ENCODE data around the gene MEG3. TPM values are rescaled to one million over a fixed set of nuclear protein-coding genes. Genes with fewer than 3 reads are reported as not detected.
"Not testable (repeated sequence)": the region's sequence is repeated elsewhere in the genome, so short reads cannot be mapped to it uniquely, and the experiment has no call there.

MEG3 gene
- total RNA-seq, 5 donors from 2014 or later (not counting 1 experiment from before 2014, with no cell fraction given), result 2.3 to 3.4 (median 2.4) TPM; not detected in 2

DNA sequence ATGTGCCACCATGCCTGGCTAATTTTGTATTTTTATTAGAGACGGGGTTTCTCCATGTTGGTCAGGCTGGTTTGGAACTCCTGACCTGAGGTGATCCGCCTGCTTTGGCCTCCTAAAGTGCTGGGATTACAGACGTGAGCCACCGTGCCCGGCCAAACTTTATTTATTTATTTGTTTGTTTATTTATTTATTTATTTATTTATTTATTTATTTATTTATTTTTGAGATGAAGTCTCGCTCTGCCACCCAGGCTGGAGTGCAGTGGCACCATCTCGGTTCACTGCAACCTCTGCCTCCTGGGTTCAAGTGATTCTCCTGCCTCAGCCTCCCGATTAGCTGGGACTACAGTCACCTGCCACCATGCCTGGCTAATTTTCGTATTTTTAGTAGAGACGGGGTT, 7.0 kb upstream of the MEG3 start:
- H3K4me3 ChIP-seq (ENCODE audit: control insufficient read depth in 1 of 2, extremely low read depth in 1 of 2, low read length in 1 of 2); H3K4me1 Mint-ChIP-seq; H3K4me1 ChIP-seq (ENCODE audit: control insufficient read depth in 1 of 2, extremely low read depth in 1 of 2, insufficient read depth in 2 of 2, low read length in 2 of 2); H3K36me3 ChIP-seq (ENCODE audit: control insufficient read depth in 2 of 2, extremely low read depth in 1 of 2, insufficient read depth in 1 of 2, low read length in 1 of 2); H3K4me3 Mint-ChIP-seq; DNase-seq; H3K9me3 ChIP-seq; CTCF ChIA-PET; H3K27ac ChIP-seq (ENCODE audit: low read length); POLR2A ChIA-PET; H3K27ac Mint-ChIP-seq; ATAC-seq (replicated peaks in 1 of 4); H3K9me3 Mint-ChIP-seq; H3K36me3 Mint-ChIP-seq: not testable (repeated sequence)
- 78% methylated on average over 4 of the region's 10 CpGs for WGBS (ENCODE audit: insufficient coverage)
- peaks cover 0 to 48% of the 10 kb centered on the region in 2 experiments for H3K27me3 ChIP-seq (replicated peaks in 1 of 2; ENCODE audit: control insufficient read depth in 2 of 2, extremely low read depth in 1 of 2, insufficient read depth in 2 of 2, low read length in 1 of 2)
- H3K27me3 Mint-ChIP-seq, result peaks cover 23 to 28% of the 10 kb centered on the region in 2 donors

DNA sequence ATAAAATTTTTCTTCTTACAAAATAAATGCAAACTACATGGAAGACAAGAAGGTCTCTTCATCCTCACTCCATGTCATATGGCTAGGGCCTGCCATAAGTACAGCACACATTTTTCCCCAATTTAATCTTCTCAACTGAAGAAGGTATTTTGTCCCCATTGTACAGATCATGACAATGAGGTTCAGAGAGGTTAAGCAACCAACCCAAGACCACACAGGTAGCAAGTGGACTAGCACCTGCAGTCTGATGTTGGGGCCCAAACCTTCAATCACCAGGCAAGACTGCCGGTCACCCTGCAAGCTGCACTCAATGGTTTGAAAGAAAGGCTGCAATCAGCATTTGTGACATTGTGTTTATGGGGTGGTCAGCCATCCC, 6.5 kb upstream of the MEG3 start:
- 100% methylated on average over 1 of the region's 1 CpG for WGBS (ENCODE audit: insufficient coverage)
- Mint-ChIP-seq H3K36me3 (no peaks in the 10 kb centered on the region), H3K4me3 (no peak overlapping the region), H3K4me1 (peaks cover 0 to under 1% (median 0%) of the 10 kb centered on the region in 3 donors), H3K9me3 (no peaks in the 10 kb centered on the region), H3K27me3 (peaks cover 19 to 29% of the 10 kb centered on the region in 2 donors), H3K27ac (no peak overlapping the region)
- POLR2A ChIA-PET, result no interaction called here
- peaks cover 0 to 52% of the 10 kb centered on the region in 2 experiments for H3K27me3 ChIP-seq (replicated peaks in 1 of 2; ENCODE audit: control insufficient read depth in 2 of 2, extremely low read depth in 1 of 2, insufficient read depth in 2 of 2, low read length in 1 of 2)
- H3K4me1 ChIP-seq (ENCODE audit: control insufficient read depth in 1 of 2, extremely low read depth in 1 of 2, insufficient read depth in 2 of 2, low read length in 2 of 2), result peaks cover 0 to 1% of the 10 kb centered on the region in 2 experiments
- ATAC-seq (replicated peaks in 1 of 4) (no peak), DNase-seq (no peak)
- CTCF ChIA-PET, result no interaction called here
- H3K36me3 ChIP-seq (ENCODE audit: control insufficient read depth in 2 of 2, extremely low read depth in 1 of 2, insufficient read depth in 1 of 2, low read length in 1 of 2), result no peaks in the 10 kb centered on the region
- no peak overlapping the region for H3K4me3 ChIP-seq (ENCODE audit: control insufficient read depth in 1 of 2, extremely low read depth in 1 of 2, low read length in 1 of 2)
- no peak overlapping the region for H3K27ac ChIP-seq (ENCODE audit: low read length)
- no peaks in the 10 kb centered on the region for H3K9me3 ChIP-seq

DNA sequence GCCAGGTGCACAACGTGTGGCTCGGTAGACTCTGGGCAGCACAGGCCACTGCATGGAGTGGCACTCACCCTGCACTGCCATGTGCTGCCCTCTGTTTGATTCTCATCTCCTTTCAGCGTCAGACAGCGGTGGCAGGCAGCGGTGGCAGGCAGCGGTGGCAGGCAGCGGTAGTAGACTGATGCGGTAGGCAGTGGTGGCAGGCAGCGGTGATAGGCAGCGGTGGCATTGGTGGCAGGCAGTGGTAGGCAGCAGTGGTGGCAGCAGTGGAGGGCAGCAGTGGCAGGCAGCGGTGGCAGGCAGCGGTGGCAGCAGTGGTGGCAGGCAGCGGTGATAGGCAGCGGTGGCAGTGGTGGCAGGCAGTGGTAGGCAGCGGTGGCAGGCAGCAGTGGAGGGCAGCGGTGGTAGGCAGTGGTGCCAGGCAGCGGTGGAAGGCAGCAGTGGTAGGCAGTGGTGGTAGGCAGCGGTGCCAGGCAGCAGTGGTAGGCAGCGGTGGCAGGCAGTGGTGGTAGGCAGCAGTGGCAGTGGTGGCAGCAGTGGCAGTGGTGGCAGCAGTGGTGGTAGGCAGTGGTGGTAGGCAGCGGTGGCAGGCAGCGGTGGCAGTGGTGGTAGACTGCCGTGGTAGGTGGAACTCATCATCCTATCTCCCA, 6.0 kb upstream of the MEG3 start:
- 93% methylated on average over 19 of the region's 22 CpGs for WGBS (ENCODE audit: insufficient coverage)

DNA sequence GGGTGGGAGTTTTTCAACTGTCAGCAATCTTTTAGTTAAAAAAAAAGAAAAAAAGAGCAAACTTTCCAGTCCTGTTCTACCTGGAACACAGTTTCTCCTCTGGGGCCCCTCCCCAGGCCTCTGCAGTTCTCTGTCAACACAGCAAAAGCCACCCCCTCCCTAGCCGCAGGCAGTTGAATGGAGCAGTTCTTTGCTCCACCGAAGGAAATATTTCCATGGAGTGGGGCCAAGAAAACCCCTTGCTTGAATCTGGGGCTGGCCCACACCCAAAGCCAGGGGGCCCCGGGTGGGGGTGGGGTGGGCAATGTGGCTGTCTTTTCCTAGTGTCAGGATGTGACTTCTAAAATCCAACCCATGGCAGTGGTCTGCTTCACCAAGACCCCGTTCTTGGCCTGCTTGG, 5.0 kb upstream of the MEG3 start:
- Mint-ChIP-seq H3K4me3 (no peak overlapping the region), H3K9me3 (no peaks in the 10 kb centered on the region), H3K27ac (no peak overlapping the region), H3K4me1 (peaks cover 4 to 8% (median 7%) of the 10 kb centered on the region in 3 donors), H3K36me3 (no peaks in the 10 kb centered on the region), H3K27me3 (peaks cover 23 to 30% of the 10 kb centered on the region in 2 donors)
- no peak overlapping the region for H3K27ac ChIP-seq (ENCODE audit: low read length)
- H3K4me3 ChIP-seq (ENCODE audit: control insufficient read depth in 1 of 2, extremely low read depth in 1 of 2, low read length in 1 of 2), result no peak overlapping the region
- H3K9me3 ChIP-seq, result no peaks in the 10 kb centered on the region
- ChIA-PET POLR2A (no interaction called here), CTCF (no interaction called here)
- peaks cover 0 to 53% of the 10 kb centered on the region in 2 experiments for H3K27me3 ChIP-seq (replicated peaks in 1 of 2; ENCODE audit: control insufficient read depth in 2 of 2, extremely low read depth in 1 of 2, insufficient read depth in 2 of 2, low read length in 1 of 2)
- peaks cover 0 to 2% of the 10 kb centered on the region in 2 experiments for H3K4me1 ChIP-seq (ENCODE audit: control insufficient read depth in 1 of 2, extremely low read depth in 1 of 2, insufficient read depth in 2 of 2, low read length in 2 of 2)
- 88% methylated on average over 4 of the region's 4 CpGs for WGBS (ENCODE audit: insufficient coverage)
- H3K36me3 ChIP-seq (ENCODE audit: control insufficient read depth in 2 of 2, extremely low read depth in 1 of 2, insufficient read depth in 1 of 2, low read length in 1 of 2), result no peaks in the 10 kb centered on the region
- DNase-seq (no peak), ATAC-seq (replicated peaks in 1 of 4) (no peak)

More for the DNA sequence above, 6.0 kb upstream of the MEG3 start:
- Histone ChIP-seq H3K4me3 (ENCODE audit: control insufficient read depth in 1 of 2, extremely low read depth in 1 of 2, low read length in 1 of 2) (no peak overlapping the region), H3K9me3 (no peaks in the 10 kb centered on the region), H3K27me3 (replicated peaks in 1 of 2; ENCODE audit: control insufficient read depth in 2 of 2, extremely low read depth in 1 of 2, insufficient read depth in 2 of 2, low read length in 1 of 2) (peaks cover 0 to 53% of the 10 kb centered on the region in 2 experiments), H3K27ac (ENCODE audit: low read length) (no peak overlapping the region), H3K36me3 (ENCODE audit: control insufficient read depth in 2 of 2, extremely low read depth in 1 of 2, insufficient read depth in 1 of 2, low read length in 1 of 2) (no peaks in the 10 kb centered on the region), H3K4me1 (ENCODE audit: control insufficient read depth in 1 of 2, extremely low read depth in 1 of 2, insufficient read depth in 2 of 2, low read length in 2 of 2) (peaks cover 0 to 2% of the 10 kb centered on the region in 2 experiments)
- CTCF ChIA-PET, result no interaction called here
- POLR2A ChIA-PET, result no interaction called here
- DNase-seq (no peak), ATAC-seq (replicated peaks in 1 of 4) (no peak)
- peaks cover 19 to 30% of the 10 kb centered on the region in 2 donors for H3K27me3 Mint-ChIP-seq
- H3K27ac Mint-ChIP-seq, result no peak overlapping the region
- H3K9me3 Mint-ChIP-seq, result no peaks in the 10 kb centered on the region
- H3K36me3 Mint-ChIP-seq, result no peaks in the 10 kb centered on the region
- no peak overlapping the region for H3K4me3 Mint-ChIP-seq
- peaks cover 2 to 5% (median 4%) of the 10 kb centered on the region in 3 donors for H3K4me1 Mint-ChIP-seq

DNA sequence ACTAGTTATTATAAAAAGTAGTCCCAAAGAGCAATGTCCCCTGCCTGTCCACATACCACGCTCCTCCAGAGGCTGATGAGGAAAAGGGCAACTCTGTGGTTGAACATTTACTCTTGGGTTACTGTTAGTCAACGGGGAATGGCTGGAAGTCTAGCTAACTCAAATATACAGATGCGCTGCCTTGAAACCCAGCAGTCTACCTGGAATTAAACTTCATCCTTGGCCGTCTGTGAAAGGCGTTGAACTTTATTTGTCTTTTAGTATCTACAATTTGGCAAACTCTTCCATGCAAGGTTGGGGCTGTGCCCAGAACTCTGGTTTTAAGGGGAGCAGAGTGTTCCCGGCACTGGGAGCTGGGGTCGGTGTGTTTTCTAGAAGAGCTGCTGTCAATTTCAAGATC, 3.9 kb upstream of the MEG3 start:
- H3K9me3 ChIP-seq, result no peaks in the 10 kb centered on the region
- H3K36me3 ChIP-seq (ENCODE audit: control insufficient read depth in 2 of 2, extremely low read depth in 1 of 2, insufficient read depth in 1 of 2, low read length in 1 of 2), result no peaks in the 10 kb centered on the region
- WGBS (ENCODE audit: insufficient coverage), result 94% methylated on average over 6 of the region's 7 CpGs
- DNase-seq (no peak), ATAC-seq (replicated peaks in 1 of 4) (no peak)
- no peak overlapping the region for H3K27ac ChIP-seq (ENCODE audit: low read length)
- Mint-ChIP-seq H3K4me1 (peaks cover 6 to 14% (median 8%) of the 10 kb centered on the region in 3 donors), H3K27ac (no peak overlapping the region), H3K9me3 (no peaks in the 10 kb centered on the region), H3K36me3 (no peaks in the 10 kb centered on the region), H3K27me3 (peaks cover 25 to 38% of the 10 kb centered on the region in 2 donors), H3K4me3 (no peak overlapping the region)
- H3K27me3 ChIP-seq (replicated peaks in 1 of 2; ENCODE audit: control insufficient read depth in 2 of 2, extremely low read depth in 1 of 2, insufficient read depth in 2 of 2, low read length in 1 of 2), result peaks cover 0 to 54% of the 10 kb centered on the region in 2 experiments
- POLR2A ChIA-PET, result no interaction called here
- CTCF ChIA-PET, result no interaction called here
- peaks cover 0 to 7% of the 10 kb centered on the region in 2 experiments for H3K4me1 ChIP-seq (ENCODE audit: control insufficient read depth in 1 of 2, extremely low read depth in 1 of 2, insufficient read depth in 2 of 2, low read length in 2 of 2)
- H3K4me3 ChIP-seq (ENCODE audit: control insufficient read depth in 1 of 2, extremely low read depth in 1 of 2, low read length in 1 of 2), result no peak overlapping the region

DNA sequence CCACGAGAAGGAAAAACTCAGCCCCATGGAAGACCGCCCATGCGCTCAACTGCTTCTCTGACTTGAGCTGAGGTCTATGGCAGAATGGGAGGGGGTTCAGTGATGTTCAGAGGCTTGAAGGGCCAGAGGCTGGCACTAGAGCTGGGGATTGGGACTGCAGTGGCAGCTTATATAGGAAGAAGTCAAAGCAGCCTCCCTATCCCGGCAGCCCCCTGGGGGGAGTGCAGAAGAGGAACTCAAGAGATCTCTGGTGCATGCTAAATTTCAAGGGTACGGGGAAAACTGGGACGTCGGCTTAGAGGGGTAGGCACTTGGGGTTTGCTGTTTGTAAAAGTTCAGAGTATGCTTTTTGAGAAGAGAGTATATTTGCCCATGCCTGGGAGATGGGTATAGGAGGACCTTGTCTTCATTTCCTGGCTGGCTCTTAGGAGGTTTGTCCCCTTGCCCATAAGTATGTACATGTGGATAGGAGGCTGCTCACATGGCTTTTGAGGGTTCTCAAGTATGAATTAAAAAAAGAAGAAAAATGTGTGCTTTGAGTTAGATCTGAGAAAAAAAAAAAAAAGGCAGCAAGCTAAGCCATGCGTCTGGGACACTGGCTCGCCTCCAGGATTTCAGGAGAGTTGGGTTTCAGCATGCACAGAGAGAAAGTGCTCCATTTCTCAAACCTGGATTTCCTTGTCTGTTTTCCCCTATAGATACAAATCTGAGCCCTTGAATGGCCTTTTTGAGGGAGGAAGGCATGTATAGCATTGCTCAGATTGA, 3.2 kb upstream of the MEG3 start:
- CTCF ChIA-PET, result no interaction called here
- Mint-ChIP-seq H3K27me3 (peaks cover 29 to 39% of the 10 kb centered on the region in 2 donors), H3K36me3 (no peaks in the 10 kb centered on the region), H3K9me3 (peaks cover 0 to 4% (median 0%) of the 10 kb centered on the region in 3 donors), H3K4me1 (peaks cover 6 to 14% (median 8%) of the 10 kb centered on the region in 3 donors), H3K27ac (no peak overlapping the region), H3K4me3 (no peak overlapping the region)
- peaks cover 0 to 7% of the 10 kb centered on the region in 2 experiments for H3K4me1 ChIP-seq (ENCODE audit: control insufficient read depth in 1 of 2, extremely low read depth in 1 of 2, insufficient read depth in 2 of 2, low read length in 2 of 2)
- no peaks in the 10 kb centered on the region for H3K9me3 ChIP-seq
- H3K4me3 ChIP-seq (ENCODE audit: control insufficient read depth in 1 of 2, extremely low read depth in 1 of 2, low read length in 1 of 2), result no peak overlapping the region
- peaks cover 0 to 54% of the 10 kb centered on the region in 2 experiments for H3K27me3 ChIP-seq (replicated peaks in 1 of 2; ENCODE audit: control insufficient read depth in 2 of 2, extremely low read depth in 1 of 2, insufficient read depth in 2 of 2, low read length in 1 of 2)
- no peaks in the 10 kb centered on the region for H3K36me3 ChIP-seq (ENCODE audit: control insufficient read depth in 2 of 2, extremely low read depth in 1 of 2, insufficient read depth in 1 of 2, low read length in 1 of 2)
- no peak for DNase-seq
- H3K27ac ChIP-seq (ENCODE audit: low read length), result no peak overlapping the region
- ATAC-seq (replicated peaks in 1 of 4), result no peak
- WGBS (ENCODE audit: insufficient coverage), result 93% methylated on average over 7 of the region's 9 CpGs
- POLR2A ChIA-PET, result no interaction called here

All from T-cell (primary cell).